ENCODE measurements around the gene GDF11. TPM values are rescaled to one million over a fixed set of nuclear protein-coding genes. Genes with fewer than 3 reads are reported as not detected.

The GDF11 gene
- total RNA-seq, 2 donors from 2014 or later: 3.0 to 9.7 TPM

GRCh38 chr12:55720894-55721444 is 22.0 kb upstream of the GDF11 start:
- peak; percentile 69 for TF ChIP-seq CTCF (IDR thresholded peaks at IDR 0.05)
- DNase-seq (ENCODE audit: low spot score): peak; percentile 82
- ATAC-seq (ENCODE audit: insufficient number of reproducible peaks, low FRiP score, low read depth): peak; percentile 65
- no peaks in the 10 kb centered on the region for H3K9me3 ChIP-seq
- peak overlapping the region; percentile 54 for H3K4me3 ChIP-seq
- H3K4me1 ChIP-seq (ENCODE audit: control insufficient read depth in 1 of 2, low read depth in 2 of 2): peaks cover 43 to 92% of the 10 kb centered on the region in 2 donors
- no peaks in the 10 kb centered on the region for H3K27me3 ChIP-seq (replicated peaks; ENCODE audit: insufficient read depth)
- peak overlapping the region; percentile 90 to 92 for H3K27ac ChIP-seq
- H3K36me3 ChIP-seq: peaks cover 14% of the 10 kb centered on the region

- Histone ChIP-seq H3K4me3 (peak overlapping the region; percentile 54), H3K4me1 (ENCODE audit: control insufficient read depth in 1 of 2, low read depth in 2 of 2) (peaks cover 47 to 96% of the 10 kb centered on the region in 2 donors)
- no peak for DNase-seq (ENCODE audit: low spot score)
Measured at GRCh38 chr12:55721601-55722213, 21.2 kb upstream of the GDF11 start.

GRCh38 chr12:55722948-55723347 is 20.0 kb upstream of the GDF11 start:
- Histone ChIP-seq H3K4me3 (no peak overlapping the region), H3K36me3 (peaks cover 21% of the 10 kb centered on the region), H3K9me3 (no peaks in the 10 kb centered on the region), H3K4me1 (ENCODE audit: control insufficient read depth in 1 of 2, low read depth in 2 of 2) (peaks cover 45 to 95% of the 10 kb centered on the region in 2 donors), H3K27ac (peak overlapping the region; percentile 21 to 92), H3K27me3 (replicated peaks; ENCODE audit: insufficient read depth) (no peaks in the 10 kb centered on the region)
- DNase-seq (ENCODE audit: low spot score) (no peak), ATAC-seq (ENCODE audit: insufficient number of reproducible peaks, low FRiP score, low read depth) (no peak)
- TF ChIP-seq CTCF (IDR thresholded peaks at IDR 0.05): no peak

More at GRCh38 chr12:55721601-55722213, 21.2 kb upstream of the GDF11 start:
- Histone ChIP-seq H3K27me3 (replicated peaks; ENCODE audit: insufficient read depth) (no peaks in the 10 kb centered on the region), H3K36me3 (peaks cover 20% of the 10 kb centered on the region), H3K27ac (peak overlapping the region; percentile 90 to 92), H3K9me3 (no peaks in the 10 kb centered on the region)
- TF ChIP-seq CTCF (IDR thresholded peaks at IDR 0.05): no peak
- ATAC-seq (ENCODE audit: insufficient number of reproducible peaks, low FRiP score, low read depth): no peak

- TF ChIP-seq CTCF (IDR thresholded peaks at IDR 0.05): no peak
- Histone ChIP-seq H3K4me3 (no peak overlapping the region), H3K9me3 (no peaks in the 10 kb centered on the region), H3K4me1 (ENCODE audit: control insufficient read depth in 1 of 2, low read depth in 2 of 2) (peaks cover 37 to 88% of the 10 kb centered on the region in 2 donors), H3K27me3 (replicated peaks; ENCODE audit: insufficient read depth) (no peaks in the 10 kb centered on the region), H3K36me3 (peaks cover 21% of the 10 kb centered on the region), H3K27ac (peak overlapping the region; percentile 1 to 92)
- ATAC-seq (ENCODE audit: insufficient number of reproducible peaks, low FRiP score, low read depth): no peak
- no peak for DNase-seq (ENCODE audit: low spot score)
Measured at GRCh38 chr12:55723516-55724225, 19.3 kb upstream of the GDF11 start.

GRCh38 chr12:55724226-55724939 is 18.5 kb upstream of the GDF11 start:
- H3K9me3 ChIP-seq: no peaks in the 10 kb centered on the region
- peaks cover 30 to 81% of the 10 kb centered on the region in 2 donors for H3K4me1 ChIP-seq (ENCODE audit: control insufficient read depth in 1 of 2, low read depth in 2 of 2)
- DNase-seq (ENCODE audit: low spot score) (no peak), ATAC-seq (ENCODE audit: insufficient number of reproducible peaks, low FRiP score, low read depth) (no peak)
- peak; percentile 57 for TF ChIP-seq CTCF (IDR thresholded peaks at IDR 0.05)
- H3K27ac ChIP-seq: peak overlapping the region in 1 of 2 donors; percentile 92
- H3K36me3 ChIP-seq: peaks cover 21% of the 10 kb centered on the region
- H3K4me3 ChIP-seq: no peak overlapping the region
- no peaks in the 10 kb centered on the region for H3K27me3 ChIP-seq (replicated peaks; ENCODE audit: insufficient read depth)
